HUES64 (cell line): ENCODE measurements around the gene PTPRM.
A peak's percentile ranks its signal among the peaks of the same experiment; 100 is the strongest.

Source experiments
- H3K27ac ChIP-seq: 2 replicates; pipeline ENCODE4 v1.7.0; 2013; ENCODE audit warnings: low read depth, low read length, inconsistent platforms
- H3K27me3 ChIP-seq: 2 replicates; pipeline ENCODE4 v1.6.1; 2013; ENCODE audit warnings: mild to moderate bottlenecking, low read length; ENCODE audit not compliant: insufficient read depth
- H3K36me3 ChIP-seq: 2 replicates; pipeline ENCODE4 v1.6.1; 2013; ENCODE audit warnings: mild to moderate bottlenecking, low read length; ENCODE audit not compliant: insufficient read depth
- H3K4me1 ChIP-seq: 2 replicates; pipeline ENCODE4 v1.6.1; 2013; ENCODE audit warnings: mild to moderate bottlenecking, low read length, moderate library complexity; ENCODE audit not compliant: insufficient read depth
- H3K4me3 ChIP-seq: 2 replicates; pipeline ENCODE4 v1.5.1; 2013; ENCODE audit warnings: mild to moderate bottlenecking, low read length, moderate library complexity
- H3K9ac ChIP-seq: 2 replicates; pipeline ENCODE4 v1.6.1; 2013; ENCODE audit warnings: mild to moderate bottlenecking, low read depth, low read length
- H3K9me3 ChIP-seq: 2 replicates; pipeline ENCODE4 v1.6.1; 2013; ENCODE audit warnings: low read depth, low read length; ENCODE audit not compliant: insufficient read depth
- WGBS: fragments of 150-250, 120-280 bp; methylation state at CpG from one replicate; pipeline ENCODE4 v1.1.7; 2013; ENCODE audit warnings: missing lambda C conversion rate; 5-methylcytosine and 5-hydroxymethylcytosine counted together

The PTPRM gene

DNA sequence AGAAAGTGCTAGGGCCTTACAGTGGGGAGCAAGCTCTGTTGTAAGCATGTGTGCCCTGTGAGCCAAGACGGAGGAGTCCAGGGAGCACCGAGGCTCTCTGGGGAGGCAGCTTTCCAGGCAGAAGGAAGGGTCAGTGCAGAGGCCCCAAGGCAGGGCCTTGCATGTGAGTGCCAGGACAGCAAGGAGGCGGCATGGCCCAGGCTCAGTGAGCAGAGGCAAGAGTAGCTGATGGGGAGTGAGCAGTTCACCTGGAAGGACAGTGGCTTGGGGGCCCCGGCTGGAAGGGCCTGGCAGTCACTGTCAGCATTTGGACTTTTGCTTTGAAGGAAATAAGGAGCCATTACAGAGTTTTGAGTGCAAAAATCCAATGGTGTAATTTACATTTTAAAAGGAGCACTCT lies 818.3 kb downstream of the PTPRM start:
- Histone ChIP-seq H3K27ac (no peak overlapping the region), H3K4me3 (no peak overlapping the region), H3K27me3 (no peaks in the 10 kb centered on the region), H3K9me3 (no peaks in the 10 kb centered on the region), H3K9ac (no peak overlapping the region), H3K36me3 (no peaks in the 10 kb centered on the region), H3K4me1 (no peaks in the 10 kb centered on the region)
- 92% methylated on average over 4 of the region's 4 CpGs for WGBS

- H3K4me3 ChIP-seq: no peak overlapping the region
- H3K36me3 ChIP-seq: no peaks in the 10 kb centered on the region
- H3K9ac ChIP-seq: no peak overlapping the region
- WGBS: 88% methylated on average over 12 of the region's 13 CpGs
- H3K9me3 ChIP-seq: no peaks in the 10 kb centered on the region
- H3K4me1 ChIP-seq: no peaks in the 10 kb centered on the region
- H3K27me3 ChIP-seq: no peaks in the 10 kb centered on the region
- H3K27ac ChIP-seq: no peak overlapping the region
These were observed 819.7 kb downstream of the PTPRM start for GRCh38 chr18:8386669-8387380.

DNA sequence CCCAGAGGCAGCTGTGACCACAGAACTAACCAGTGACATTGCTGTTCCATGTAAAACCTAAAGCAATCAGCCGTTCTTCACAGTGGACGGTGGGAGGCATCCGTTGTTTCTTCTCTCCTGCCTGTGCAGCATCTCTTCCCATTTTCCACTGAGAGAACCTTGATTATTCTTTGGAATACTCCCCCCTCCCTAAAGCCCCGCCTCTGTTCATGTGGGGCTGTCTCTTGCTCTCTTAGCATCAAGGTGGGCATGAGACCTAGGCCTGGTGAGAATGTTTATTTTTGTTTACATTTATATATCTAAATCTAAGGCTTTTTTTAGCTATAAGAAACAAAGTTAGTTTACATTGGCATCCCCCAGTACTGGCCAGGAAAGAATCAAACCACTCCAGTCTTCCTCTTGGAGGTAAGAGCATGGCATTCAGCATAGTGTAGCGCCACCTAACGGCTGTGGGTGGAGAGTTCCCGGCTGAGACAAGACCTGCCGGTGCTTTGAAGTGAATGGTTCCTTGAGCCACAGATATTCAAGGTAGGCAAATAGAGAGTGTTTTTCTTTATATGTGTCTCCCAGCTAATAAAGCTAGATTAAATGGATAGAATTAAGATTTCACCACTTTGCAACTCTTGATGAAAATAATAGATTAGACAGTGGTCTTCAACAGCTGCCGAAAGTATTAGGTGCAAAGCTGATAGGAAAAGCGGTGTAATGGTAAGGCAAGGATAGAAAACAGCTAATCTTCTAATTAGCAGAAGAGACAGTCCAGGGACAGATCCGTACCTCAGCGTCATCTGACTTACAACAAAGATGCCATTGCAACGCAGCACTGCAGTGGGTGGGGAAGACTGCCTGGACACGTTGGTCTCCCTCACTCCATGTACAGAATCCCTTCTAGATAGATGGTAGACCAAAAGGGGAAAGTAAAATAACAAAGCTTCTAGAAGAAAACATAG lies 822.5 kb downstream of the PTPRM start:
- no peaks in the 10 kb centered on the region for H3K9me3 ChIP-seq
- H3K9ac ChIP-seq: no peak overlapping the region
- H3K27ac ChIP-seq: no peak overlapping the region
- H3K36me3 ChIP-seq: no peaks in the 10 kb centered on the region
- H3K27me3 ChIP-seq: no peaks in the 10 kb centered on the region
- no peak overlapping the region for H3K4me3 ChIP-seq
- 68% methylated on average over 14 of the region's 14 CpGs for WGBS
- H3K4me1 ChIP-seq: peaks cover 6% of the 10 kb centered on the region

- H3K4me1 ChIP-seq: peaks cover 8% of the 10 kb centered on the region
- no peak overlapping the region for H3K4me3 ChIP-seq
- 93% methylated on average over 2 of the region's 2 CpGs for WGBS
- no peaks in the 10 kb centered on the region for H3K36me3 ChIP-seq
- no peaks in the 10 kb centered on the region for H3K9me3 ChIP-seq
- no peak overlapping the region for H3K27ac ChIP-seq
- H3K27me3 ChIP-seq: no peaks in the 10 kb centered on the region
- no peak overlapping the region for H3K9ac ChIP-seq
These were observed 824.0 kb downstream of the PTPRM start for GRCh38 chr18:8391068-8391467.

GRCh38 chr18:8396254-8396653 lies 829.1 kb downstream of the PTPRM start:
- H3K9me3 ChIP-seq: no peaks in the 10 kb centered on the region
- peaks cover 12% of the 10 kb centered on the region for H3K4me1 ChIP-seq
- no peaks in the 10 kb centered on the region for H3K36me3 ChIP-seq
- no peaks in the 10 kb centered on the region for H3K27me3 ChIP-seq
- H3K27ac ChIP-seq: no peak overlapping the region
- H3K9ac ChIP-seq: no peak overlapping the region
- 90% methylated on average over 7 of the region's 7 CpGs for WGBS
- no peak overlapping the region for H3K4me3 ChIP-seq

- no peak overlapping the region for H3K27ac ChIP-seq
- no peaks in the 10 kb centered on the region for H3K9me3 ChIP-seq
- no peak overlapping the region for H3K4me3 ChIP-seq
- peaks cover 14% of the 10 kb centered on the region for H3K4me1 ChIP-seq
- H3K36me3 ChIP-seq: no peaks in the 10 kb centered on the region
- no peak overlapping the region for H3K9ac ChIP-seq
- WGBS: 90% methylated on average over 12 of the region's 12 CpGs
- no peaks in the 10 kb centered on the region for H3K27me3 ChIP-seq
These were observed 829.9 kb downstream of the PTPRM start for GRCh38 chr18:8397034-8397433.

GRCh38 chr18:8399138-8399537 lies 832.0 kb downstream of the PTPRM start:
- Histone ChIP-seq H3K9me3 (no peaks in the 10 kb centered on the region), H3K4me1 (peaks cover 18% of the 10 kb centered on the region), H3K27ac (no peak overlapping the region), H3K9ac (no peak overlapping the region), H3K4me3 (no peak overlapping the region), H3K27me3 (no peaks in the 10 kb centered on the region), H3K36me3 (no peaks in the 10 kb centered on the region)
- WGBS: 93% methylated on average over 8 of the region's 8 CpGs

- Histone ChIP-seq H3K4me3 (no peak overlapping the region), H3K9me3 (no peaks in the 10 kb centered on the region), H3K9ac (no peak overlapping the region), H3K4me1 (peaks cover 11% of the 10 kb centered on the region; the same call in 1 of the 2 replicates), H3K27ac (no peak overlapping the region), H3K36me3 (no peaks in the 10 kb centered on the region), H3K27me3 (no peaks in the 10 kb centered on the region)
- 85% methylated on average over 17 of the region's 17 CpGs for WGBS
These were observed 833.2 kb downstream of the PTPRM start for GRCh38 chr18:8400193-8400752.

DNA sequence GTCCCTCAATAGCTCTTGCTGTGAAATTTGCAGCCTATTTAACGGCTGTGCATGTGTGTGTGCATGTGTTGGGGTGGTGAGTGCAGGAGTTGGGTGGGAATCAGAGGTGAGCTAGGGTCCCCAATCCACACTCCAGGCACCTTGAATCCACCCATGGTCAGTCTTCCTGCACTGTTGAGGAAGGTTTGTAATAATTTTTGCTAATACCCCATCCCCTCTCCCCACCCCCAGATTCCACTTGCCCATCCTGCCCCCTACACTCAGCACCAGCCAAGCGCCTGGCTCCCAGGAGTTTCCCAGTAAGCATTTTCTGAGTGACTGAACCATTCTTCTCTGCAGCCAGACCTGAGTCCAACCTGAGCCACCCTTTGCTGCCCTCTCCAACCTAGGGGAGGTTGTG lies 833.7 kb downstream of the PTPRM start:
- 83% methylated on average over 2 of the region's 2 CpGs for WGBS
- Histone ChIP-seq H3K27ac (no peak overlapping the region), H3K4me1 (peaks cover 11% of the 10 kb centered on the region; the same call in 1 of the 2 replicates), H3K36me3 (no peaks in the 10 kb centered on the region), H3K9me3 (no peaks in the 10 kb centered on the region), H3K4me3 (no peak overlapping the region), H3K27me3 (no peaks in the 10 kb centered on the region), H3K9ac (no peak overlapping the region)

DNA sequence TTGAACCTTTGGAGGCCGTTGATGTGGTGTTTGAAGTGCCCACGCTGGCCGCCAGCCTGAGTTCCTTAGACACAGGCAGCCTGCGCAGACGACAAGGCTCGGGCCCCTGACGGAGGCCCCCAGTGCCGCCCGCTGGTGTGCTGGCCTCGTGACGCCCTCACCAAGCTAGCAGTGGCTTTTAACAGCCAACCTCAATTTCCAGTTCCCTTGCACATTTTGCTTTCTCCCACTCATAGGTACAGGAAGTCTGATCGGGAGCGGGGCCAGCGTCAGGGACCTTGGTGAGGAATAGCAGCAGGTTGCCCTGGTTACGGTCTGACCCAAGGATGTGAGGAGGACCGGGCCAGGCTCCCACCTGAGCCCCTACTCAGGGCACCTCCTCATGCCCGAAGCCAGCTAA lies 834.5 kb downstream of the PTPRM start:
- H3K9ac ChIP-seq: no peak overlapping the region
- 93% methylated on average over 17 of the region's 17 CpGs for WGBS
- H3K36me3 ChIP-seq: no peaks in the 10 kb centered on the region

DNA sequence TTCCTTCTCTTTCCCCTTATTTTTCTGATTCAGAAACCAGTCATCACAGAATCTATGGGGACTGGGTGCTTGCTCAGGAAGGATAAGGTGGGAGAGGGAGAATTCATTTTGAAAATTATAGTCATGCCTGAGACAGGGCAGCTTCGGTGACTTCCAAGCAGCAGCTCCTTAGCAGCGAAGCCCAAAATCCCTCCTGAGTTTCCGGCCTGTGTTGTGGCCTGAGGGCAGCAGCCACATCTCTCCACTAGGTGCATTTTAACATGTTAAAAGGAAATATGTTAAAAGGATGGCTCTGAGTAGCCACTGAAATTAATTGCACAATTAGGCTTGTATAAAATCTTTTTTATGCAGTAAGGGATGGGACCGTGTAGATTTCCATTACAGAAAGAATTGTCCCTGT lies 835.1 kb downstream of the PTPRM start:
- H3K9ac ChIP-seq: no peak overlapping the region

More for the DNA sequence above, 834.5 kb downstream of the PTPRM start:
- peaks cover 11% of the 10 kb centered on the region; the same call in 1 of the 2 replicates for H3K4me1 ChIP-seq
- no peaks in the 10 kb centered on the region for H3K27me3 ChIP-seq
- no peak overlapping the region for H3K4me3 ChIP-seq
- H3K27ac ChIP-seq: no peak overlapping the region
- no peaks in the 10 kb centered on the region for H3K9me3 ChIP-seq

More for the DNA sequence above, 835.1 kb downstream of the PTPRM start:
- peak overlapping the region; percentile 28; the same call in 1 of the 2 replicates for H3K27ac ChIP-seq
- no peaks in the 10 kb centered on the region for H3K9me3 ChIP-seq
- H3K4me1 ChIP-seq: peaks cover 11% of the 10 kb centered on the region; the same call in 1 of the 2 replicates
- no peaks in the 10 kb centered on the region for H3K36me3 ChIP-seq
- H3K27me3 ChIP-seq: no peaks in the 10 kb centered on the region
- no peak overlapping the region for H3K4me3 ChIP-seq
- WGBS: 73% methylated on average over 4 of the region's 4 CpGs
